ENCODE measurements around the gene ROBO1. TPM values are rescaled to one million over a fixed set of nuclear protein-coding genes. Genes with fewer than 3 reads are reported as not detected.

ROBO1 gene
- polyA plus RNA-seq, 1 experiment = 33.9 TPM

- no peak for DNase-seq (ENCODE audit: low read depth)
- H3K36me3 ChIP-seq (ENCODE audit: control insufficient read depth, insufficient read depth, low read length) = no peaks in the 10 kb centered on the region
- TF ChIP-seq CTCF (IDR thresholded peaks at IDR 0.05; ENCODE audit: insufficient read depth, low read depth, low read length) = no peak
- H3K27me3 ChIP-seq (ENCODE audit: control insufficient read depth, insufficient read depth, low read length) = no peaks in the 10 kb centered on the region
- no peak overlapping the region for H3K4me3 ChIP-seq (ENCODE audit: low read depth, low read length)
- CTCF ChIA-PET = interaction anchor here (1.2 to 1.6 kb wide), 2 partner anchors 112 to 165 kb away, joined by 3 to 6 read pairs; no protein-coding TSS in a partner anchor
- POLR2A ChIA-PET = no interaction called here
Observed at GRCh38 chr3:79250746-79251145, 517.1 kb downstream of the ROBO1 start.

DNA sequence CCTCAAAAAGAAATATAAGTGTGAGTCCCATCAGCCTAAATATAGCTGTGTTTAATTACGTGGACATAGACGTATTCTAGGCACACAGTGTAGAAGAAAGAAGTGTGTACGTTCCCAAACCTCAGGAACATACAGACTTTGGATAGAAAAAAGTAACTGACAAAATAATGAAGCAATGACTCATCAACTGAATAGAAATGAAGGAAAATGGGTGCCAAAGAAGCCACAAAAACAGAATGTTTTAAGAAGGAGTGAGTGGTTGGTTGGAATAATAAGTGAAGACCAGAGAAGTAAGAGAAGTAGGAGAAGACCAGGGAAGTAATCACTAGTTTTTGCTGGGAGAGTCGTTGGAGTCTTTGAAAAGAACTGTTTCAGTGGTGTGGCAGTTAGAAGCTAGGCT lies 518.1 kb downstream of the ROBO1 start:
- Histone ChIP-seq H3K4me3 (ENCODE audit: low read depth, low read length) (no peak overlapping the region), H3K36me3 (ENCODE audit: control insufficient read depth, insufficient read depth, low read length) (no peaks in the 10 kb centered on the region), H3K27me3 (ENCODE audit: control insufficient read depth, insufficient read depth, low read length) (no peaks in the 10 kb centered on the region)
- no peak for TF ChIP-seq CTCF (IDR thresholded peaks at IDR 0.05; ENCODE audit: insufficient read depth, low read depth, low read length)
- CTCF ChIA-PET = interaction anchor here (1.2 to 1.6 kb wide), 2 partner anchors 113 to 164 kb away, joined by 3 to 6 read pairs; no protein-coding TSS in a partner anchor
- POLR2A ChIA-PET = no interaction called here
- no peak for DNase-seq (ENCODE audit: low read depth)

- TF ChIP-seq CTCF (IDR thresholded peaks at IDR 0.05; ENCODE audit: insufficient read depth, low read depth, low read length) = no peak
- H3K27me3 ChIP-seq (ENCODE audit: control insufficient read depth, insufficient read depth, low read length) = no peaks in the 10 kb centered on the region
- H3K4me3 ChIP-seq (ENCODE audit: low read depth, low read length) = no peak overlapping the region
- ChIA-PET CTCF (no interaction called here), POLR2A (no interaction called here)
- no peaks in the 10 kb centered on the region for H3K36me3 ChIP-seq (ENCODE audit: control insufficient read depth, insufficient read depth, low read length)
- DNase-seq (ENCODE audit: low read depth) = peak; percentile 61
Observed at GRCh38 chr3:79247725-79248043, 520.1 kb downstream of the ROBO1 start.

GRCh38 chr3:79246875-79247724 lies 520.7 kb downstream of the ROBO1 start:
- no peak for TF ChIP-seq CTCF (IDR thresholded peaks at IDR 0.05; ENCODE audit: insufficient read depth, low read depth, low read length)
- no peaks in the 10 kb centered on the region for H3K27me3 ChIP-seq (ENCODE audit: control insufficient read depth, insufficient read depth, low read length)
- H3K36me3 ChIP-seq (ENCODE audit: control insufficient read depth, insufficient read depth, low read length) = no peaks in the 10 kb centered on the region
- POLR2A ChIA-PET = no interaction called here
- H3K4me3 ChIP-seq (ENCODE audit: low read depth, low read length) = no peak overlapping the region
- CTCF ChIA-PET = no interaction called here
- no peak for DNase-seq (ENCODE audit: low read depth)

DNA sequence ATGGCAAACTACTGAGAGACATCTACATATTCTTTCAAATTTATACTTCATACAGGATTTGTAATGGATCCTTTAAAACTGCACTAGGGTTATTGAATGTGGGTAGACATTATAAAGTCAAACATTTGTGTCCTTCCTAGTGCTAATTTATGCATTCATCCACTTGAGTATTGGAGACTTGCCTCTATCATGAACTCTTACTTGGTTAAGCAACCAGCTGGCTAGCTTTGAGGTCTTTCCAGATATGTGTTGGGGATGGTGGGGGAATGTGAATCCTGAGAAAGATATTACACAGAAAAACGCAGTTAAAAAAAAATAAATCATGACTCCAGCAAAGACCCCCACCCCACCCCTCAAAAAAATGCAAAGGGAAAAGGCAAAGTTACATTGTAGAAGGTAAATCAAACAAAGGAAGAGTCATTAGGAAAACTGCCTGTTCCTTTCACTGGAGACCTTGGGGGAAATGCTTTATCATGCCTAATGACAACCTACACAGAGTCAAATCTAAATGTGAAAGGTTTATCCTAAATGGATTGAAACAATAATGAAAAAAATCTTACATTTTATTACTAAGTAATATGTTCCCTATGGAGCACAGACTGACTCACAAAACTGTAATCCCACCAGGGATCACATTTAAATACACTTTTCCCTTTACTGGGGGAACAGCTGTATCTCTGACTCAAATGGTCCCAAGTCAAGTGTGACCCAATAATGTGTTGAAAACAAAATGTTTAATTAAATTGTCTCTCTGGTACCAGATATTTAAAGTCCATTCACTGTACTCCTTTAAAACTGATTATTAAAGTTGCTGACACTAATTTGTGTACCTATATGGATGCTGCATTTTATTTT lies 522.3 kb downstream of the ROBO1 start:
- CTCF ChIA-PET = no interaction called here
- H3K36me3 ChIP-seq (ENCODE audit: control insufficient read depth, insufficient read depth, low read length) = no peaks in the 10 kb centered on the region
- DNase-seq (ENCODE audit: low read depth) = no peak
- H3K4me3 ChIP-seq (ENCODE audit: low read depth, low read length) = no peak overlapping the region
- POLR2A ChIA-PET = no interaction called here
- TF ChIP-seq CTCF (IDR thresholded peaks at IDR 0.05; ENCODE audit: insufficient read depth, low read depth, low read length) = no peak
- no peaks in the 10 kb centered on the region for H3K27me3 ChIP-seq (ENCODE audit: control insufficient read depth, insufficient read depth, low read length)

Measured in BJ (cell line).